B cell (primary cell): ENCODE data around the gene MAD1L1.
"Not testable (repeated sequence)": the region's sequence is repeated elsewhere in the genome, so short reads cannot be mapped to it uniquely, and the experiment has no call there.

ENCODE experiments used
- CTCF ChIP-seq: fragments of 200-600 bp; IDR thresholded peaks from one replicate; pipeline ENCODE4 v1.8.0; 2022; ENCODE audit warnings: antibody characterized with exemption, mild to moderate bottlenecking
- EZH2 ChIP-seq: IDR thresholded peaks from 2 replicates; pipeline ENCODE4 v1.6.1; 2012; ENCODE audit warnings: borderline replicate concordance, low read depth, mild to moderate bottlenecking, moderate library complexity, low read length; ENCODE audit not compliant: insufficient read depth, poor library complexity, severe bottlenecking

GRCh38 chr7:2058246-2058645, 174.5 kb downstream of the MAD1L1 start:
- TF ChIP-seq CTCF, EZH2: not testable (repeated sequence)
